MCF 10A (cell line): ENCODE data around the gene KBTBD2. TPM values are rescaled to one million over a fixed set of nuclear protein-coding genes. Genes with fewer than 3 reads are reported as not detected.

ENCODE experiments used
- BruUV-seq: library from RNA; stranded (reverse); fragments of 400-500 nt; replicated peaks from 2 replicates; lab custom pipeline; 2021; lab: Mats Ljungman, UMichigan
- CTCF ChIA-PET: fragments of 300-600 bp; sonication (Branson Sonifier 250); formaldehyde crosslinking; extraction: SDS; loops from one replicate; lab custom pipeline; 2021; ENCODE audit warnings: antibody characterized with exemption, inconsistent platforms; lab: Yijun Ruan, JAX
- POLR2A ChIA-PET: fragments of 300-600, 350-650 bp; sonication (Branson Sonifier 250); formaldehyde crosslinking; extraction: SDS; loops from one replicate; lab custom pipeline; 2020; ENCODE audit warnings: antibody characterized with exemption, inconsistent platforms; lab: Yijun Ruan, JAX
- DNase-seq: peaks from one replicate; pipeline ENCODE4 v3.0.0-alpha.2; 2018; ENCODE audit not compliant: unreplicated experiment
- H3K27ac Mint-ChIP-seq: one replicate; pipeline ENCODE4 v1.8.0; 2022; ENCODE audit warnings: mild to moderate bottlenecking, low read depth, mixed read lengths; ENCODE audit not compliant: unreplicated experiment
- H3K27me3 Mint-ChIP-seq: one replicate; pipeline ENCODE4 v1.8.0; 2022; ENCODE audit warnings: mixed read lengths; ENCODE audit not compliant: insufficient read depth, unreplicated experiment
- H3K36me3 Mint-ChIP-seq: one replicate; pipeline ENCODE4 v1.8.0; 2022; ENCODE audit warnings: mild to moderate bottlenecking, moderate library complexity, mixed read lengths; ENCODE audit not compliant: insufficient read depth, unreplicated experiment
- H3K4me1 Mint-ChIP-seq: one replicate; pipeline ENCODE4 v1.8.0; 2022; ENCODE audit warnings: mixed read lengths; ENCODE audit not compliant: insufficient read depth, unreplicated experiment
- H3K4me3 Mint-ChIP-seq: one replicate; pipeline ENCODE4 v1.8.0; 2022; ENCODE audit warnings: mild to moderate bottlenecking, moderate library complexity, mixed read lengths; ENCODE audit not compliant: unreplicated experiment
- H3K9me3 Mint-ChIP-seq: one replicate; pipeline ENCODE4 v1.8.0; 2022; ENCODE audit warnings: mixed read lengths; ENCODE audit not compliant: unreplicated experiment
- intact Hi-C: fragments of 100-400 bp; cut with micrococcal nuclease; formaldehyde crosslinking; loops from 2 replicates; pipeline ENCODE4 v1.14.1; 2022
- total RNA-seq: library from RNA; stranded (reverse); gene quantifications from 2 replicates; pipeline ENCODE4 v1.2.3, GENCODE V29; 2022
- TF ChIP-seq, protein P1 (sequence below): fragments of 200-600 bp; IDR thresholded peaks from one replicate; pipeline ENCODE4 v1.8.0; 2022; ENCODE audit warnings: antibody characterized with exemption, mild to moderate bottlenecking; ENCODE audit not compliant: unreplicated experiment

The KBTBD2 gene
- total RNA-seq, 1 experiment from 2014 or later, result 27.2 TPM

DNA sequence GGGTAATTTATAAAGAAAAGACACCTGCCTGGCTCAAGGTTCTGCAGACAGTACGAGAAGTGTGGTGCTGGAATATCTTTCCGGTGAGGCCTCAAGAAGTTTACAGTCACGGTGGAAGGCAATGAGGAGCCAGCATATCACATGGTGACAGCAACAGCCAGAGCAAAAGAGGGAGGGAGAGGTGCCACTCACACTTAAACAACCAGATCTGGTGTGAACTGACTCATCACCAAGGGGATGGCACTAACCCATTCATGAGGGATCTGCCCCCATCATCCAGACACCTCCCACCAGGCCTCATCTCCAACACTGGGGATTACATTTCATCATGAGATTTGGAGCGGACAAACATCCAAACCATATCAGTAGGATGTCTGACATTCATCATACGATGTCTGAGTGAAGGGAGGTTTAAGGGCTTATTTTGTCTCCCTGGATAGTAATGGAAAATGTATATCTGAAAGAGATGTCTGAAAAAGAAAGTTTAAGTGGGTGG lies 23.5 kb upstream of the KBTBD2 start:
- no peak overlapping the region for H3K4me3 Mint-ChIP-seq
- H3K27me3 Mint-ChIP-seq, result no peaks in the 10 kb centered on the region
- POLR2A ChIA-PET, result no interaction called here
- no peak for DNase-seq
- TF ChIP-seq, protein P1, sequence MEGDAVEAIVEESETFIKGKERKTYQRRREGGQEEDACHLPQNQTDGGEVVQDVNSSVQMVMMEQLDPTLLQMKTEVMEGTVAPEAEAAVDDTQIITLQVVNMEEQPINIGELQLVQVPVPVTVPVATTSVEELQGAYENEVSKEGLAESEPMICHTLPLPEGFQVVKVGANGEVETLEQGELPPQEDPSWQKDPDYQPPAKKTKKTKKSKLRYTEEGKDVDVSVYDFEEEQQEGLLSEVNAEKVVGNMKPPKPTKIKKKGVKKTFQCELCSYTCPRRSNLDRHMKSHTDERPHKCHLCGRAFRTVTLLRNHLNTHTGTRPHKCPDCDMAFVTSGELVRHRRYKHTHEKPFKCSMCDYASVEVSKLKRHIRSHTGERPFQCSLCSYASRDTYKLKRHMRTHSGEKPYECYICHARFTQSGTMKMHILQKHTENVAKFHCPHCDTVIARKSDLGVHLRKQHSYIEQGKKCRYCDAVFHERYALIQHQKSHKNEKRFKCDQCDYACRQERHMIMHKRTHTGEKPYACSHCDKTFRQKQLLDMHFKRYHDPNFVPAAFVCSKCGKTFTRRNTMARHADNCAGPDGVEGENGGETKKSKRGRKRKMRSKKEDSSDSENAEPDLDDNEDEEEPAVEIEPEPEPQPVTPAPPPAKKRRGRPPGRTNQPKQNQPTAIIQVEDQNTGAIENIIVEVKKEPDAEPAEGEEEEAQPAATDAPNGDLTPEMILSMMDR, result no peak
- BruUV-seq, result no TSS peak
- peaks cover 57% of the 10 kb centered on the region for H3K36me3 Mint-ChIP-seq
- H3K9me3 Mint-ChIP-seq, result no peaks in the 10 kb centered on the region
- intact Hi-C loops, result no loop called here
- no peak overlapping the region for H3K27ac Mint-ChIP-seq
- CTCF ChIA-PET, result interaction anchor here (0.7 kb wide), 2 partner anchors 43 to 193 kb away, joined by 3 read pairs; no protein-coding TSS in a partner anchor
- H3K4me1 Mint-ChIP-seq, result no peaks in the 10 kb centered on the region

DNA sequence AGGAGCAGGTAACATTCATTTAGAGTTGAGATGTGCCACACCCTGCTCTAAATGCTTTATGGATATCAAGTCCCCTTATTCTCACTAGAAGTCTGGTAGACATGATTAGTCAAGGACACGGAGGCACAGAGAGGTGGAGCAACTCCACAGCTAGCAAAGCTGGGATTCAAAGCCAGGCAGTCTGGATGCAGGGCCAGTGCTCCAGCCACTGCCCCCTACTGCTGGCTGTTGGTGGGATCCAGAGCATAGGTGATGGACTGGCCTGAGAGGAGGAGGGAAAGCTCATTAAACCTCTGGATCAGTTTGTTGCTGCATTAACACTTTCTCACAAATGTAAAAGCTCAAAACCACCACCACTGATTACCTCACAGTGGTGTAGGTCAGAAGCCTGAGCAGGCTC lies 22.6 kb upstream of the KBTBD2 start:
- ChIA-PET POLR2A (interaction anchor here (0.5 to 1.0 kb wide), 2 partner anchors 21 to 34 kb away, joined by 4 read pairs; no protein-coding TSS in a partner anchor), CTCF (interaction anchor here (0.7 kb wide), 1 partner anchor 194 kb away, joined by 3 read pairs; no protein-coding TSS in a partner anchor)
- Mint-ChIP-seq H3K4me1 (no peaks in the 10 kb centered on the region), H3K27ac (no peak overlapping the region), H3K36me3 (peaks cover 50% of the 10 kb centered on the region), H3K27me3 (no peaks in the 10 kb centered on the region), H3K4me3 (no peak overlapping the region), H3K9me3 (no peaks in the 10 kb centered on the region)
- TF ChIP-seq, protein P1, result no peak
- intact Hi-C loops, result no loop called here
- no TSS peak for BruUV-seq
- DNase-seq, result no peak

DNA sequence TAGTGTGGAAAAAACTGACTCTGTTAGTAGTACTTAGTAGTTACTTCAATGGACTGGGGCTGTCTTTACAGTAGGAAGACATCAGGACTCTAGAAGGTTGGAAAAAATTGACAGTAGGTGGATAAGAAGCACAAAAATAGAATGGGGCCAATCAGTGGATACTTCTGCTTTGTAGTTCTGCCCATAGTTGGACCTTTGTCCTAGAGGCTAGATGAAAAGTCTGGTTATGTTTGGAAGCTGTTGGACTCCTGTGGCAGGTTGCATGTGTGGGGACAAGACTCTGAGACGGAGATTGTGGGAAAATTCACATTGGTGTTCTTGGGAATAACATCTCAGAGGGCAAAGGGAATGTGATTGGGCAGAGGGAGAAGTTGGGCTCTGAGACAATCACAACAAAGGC lies 18.6 kb upstream of the KBTBD2 start:
- Mint-ChIP-seq H3K27ac (no peak overlapping the region), H3K4me3 (no peak overlapping the region), H3K4me1 (no peaks in the 10 kb centered on the region), H3K27me3 (no peaks in the 10 kb centered on the region), H3K36me3 (peaks cover 12% of the 10 kb centered on the region), H3K9me3 (no peaks in the 10 kb centered on the region)
- BruUV-seq, result no TSS peak
- ChIA-PET CTCF (no interaction called here), POLR2A (interaction anchor here (0.7 kb wide), 1 partner anchor 37 kb away, joined by 3 read pairs; no protein-coding TSS in a partner anchor)
- intact Hi-C loops, result no loop called here
- TF ChIP-seq, protein P1, result no peak
- no peak for DNase-seq

DNA sequence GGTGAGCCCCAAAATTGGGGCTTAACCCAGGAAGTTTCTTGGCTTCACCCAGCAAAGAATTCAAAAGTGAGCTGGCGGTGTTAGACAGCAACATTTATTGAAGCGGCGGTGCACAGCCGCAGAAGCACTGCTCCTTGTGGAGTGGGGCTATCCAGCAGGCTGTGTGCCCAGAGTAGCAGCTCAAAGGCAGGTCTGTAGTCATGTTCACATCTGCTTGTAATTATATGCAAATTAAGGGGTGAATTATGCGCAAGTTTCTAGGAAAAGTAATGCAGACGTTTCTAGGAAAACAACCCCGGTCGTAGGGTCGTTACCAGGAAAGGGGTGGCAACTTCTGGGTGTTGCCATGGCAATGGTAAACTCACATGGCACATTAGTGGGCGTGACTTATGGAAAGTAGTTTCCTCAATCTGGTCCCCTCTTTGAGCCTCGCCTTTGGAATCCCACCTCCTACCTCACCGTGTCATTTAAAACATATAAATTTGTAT lies 13.7 kb upstream of the KBTBD2 start:
- no peaks in the 10 kb centered on the region for H3K36me3 Mint-ChIP-seq
- TF ChIP-seq, protein P1, result no peak
- H3K4me1 Mint-ChIP-seq, result no peaks in the 10 kb centered on the region
- H3K27ac Mint-ChIP-seq, result no peak overlapping the region
- ChIA-PET CTCF (interaction anchor here (0.7 kb wide), 1 partner anchor 13 kb away, joined by 3 read pairs; no protein-coding TSS in a partner anchor), POLR2A (interaction anchor here (0.6 to 2.0 kb wide), 6 partner anchors 12 to 38 kb away, joined by 3 to 13 read pairs (median 4); partner anchors contain the start of gene KBTBD2)
- peaks cover 7% of the 10 kb centered on the region for H3K9me3 Mint-ChIP-seq
- intact Hi-C loops, result no loop called here
- no peaks in the 10 kb centered on the region for H3K27me3 Mint-ChIP-seq
- peak; percentile 26 for DNase-seq
- no TSS peak for BruUV-seq
- peak overlapping the region; percentile 64 for H3K4me3 Mint-ChIP-seq
